Measurements from ENCODE around the gene CEP57L1.

Gene CEP57L1

DNA sequence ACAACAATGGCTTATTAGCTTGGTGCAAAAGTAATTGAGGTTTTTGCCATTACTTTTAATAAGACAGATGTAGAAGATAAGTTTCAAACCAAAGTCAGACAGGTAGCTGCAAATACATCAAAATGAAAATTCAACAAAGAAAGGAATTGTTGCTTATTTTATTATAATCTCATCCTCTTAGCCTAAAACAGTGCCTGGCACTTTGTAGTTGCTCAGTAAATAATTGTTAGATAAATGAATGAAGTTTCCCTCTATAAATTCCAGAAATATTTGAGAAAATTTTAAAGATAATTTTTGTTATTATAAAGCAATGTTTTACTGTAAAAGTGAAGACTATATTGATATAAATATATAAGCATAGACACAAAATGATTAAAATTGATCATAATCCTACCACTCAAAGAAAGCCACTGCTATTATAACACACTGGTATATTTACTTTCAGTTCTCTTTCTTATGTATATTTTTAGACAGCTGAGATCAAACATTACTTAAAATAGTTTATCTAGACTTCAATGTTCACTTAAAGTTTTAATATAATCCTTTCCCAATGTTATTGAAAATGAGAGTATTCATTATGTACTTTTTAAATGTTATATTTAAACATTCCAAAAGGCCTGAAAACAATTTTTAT is 43.2 kb upstream of the CEP57L1 start:
- TF ChIP-seq, protein P1, sequence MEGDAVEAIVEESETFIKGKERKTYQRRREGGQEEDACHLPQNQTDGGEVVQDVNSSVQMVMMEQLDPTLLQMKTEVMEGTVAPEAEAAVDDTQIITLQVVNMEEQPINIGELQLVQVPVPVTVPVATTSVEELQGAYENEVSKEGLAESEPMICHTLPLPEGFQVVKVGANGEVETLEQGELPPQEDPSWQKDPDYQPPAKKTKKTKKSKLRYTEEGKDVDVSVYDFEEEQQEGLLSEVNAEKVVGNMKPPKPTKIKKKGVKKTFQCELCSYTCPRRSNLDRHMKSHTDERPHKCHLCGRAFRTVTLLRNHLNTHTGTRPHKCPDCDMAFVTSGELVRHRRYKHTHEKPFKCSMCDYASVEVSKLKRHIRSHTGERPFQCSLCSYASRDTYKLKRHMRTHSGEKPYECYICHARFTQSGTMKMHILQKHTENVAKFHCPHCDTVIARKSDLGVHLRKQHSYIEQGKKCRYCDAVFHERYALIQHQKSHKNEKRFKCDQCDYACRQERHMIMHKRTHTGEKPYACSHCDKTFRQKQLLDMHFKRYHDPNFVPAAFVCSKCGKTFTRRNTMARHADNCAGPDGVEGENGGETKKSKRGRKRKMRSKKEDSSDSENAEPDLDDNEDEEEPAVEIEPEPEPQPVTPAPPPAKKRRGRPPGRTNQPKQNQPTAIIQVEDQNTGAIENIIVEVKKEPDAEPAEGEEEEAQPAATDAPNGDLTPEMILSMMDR (IDR thresholded peaks at IDR 0.05; ENCODE audit: control insufficient read depth, extremely low read depth, insufficient read depth), result no peak
- H3K4me3 ChIP-seq (ENCODE audit: low read depth, low read length), result no peak overlapping the region
- no peak for DNase-seq (ENCODE audit: low read depth)

GRCh38 chr6:109052852-109053251 is 42.5 kb upstream of the CEP57L1 start:
- H3K4me3 ChIP-seq (ENCODE audit: low read depth, low read length), result no peak overlapping the region
- DNase-seq (ENCODE audit: low read depth), result no peak

DNA sequence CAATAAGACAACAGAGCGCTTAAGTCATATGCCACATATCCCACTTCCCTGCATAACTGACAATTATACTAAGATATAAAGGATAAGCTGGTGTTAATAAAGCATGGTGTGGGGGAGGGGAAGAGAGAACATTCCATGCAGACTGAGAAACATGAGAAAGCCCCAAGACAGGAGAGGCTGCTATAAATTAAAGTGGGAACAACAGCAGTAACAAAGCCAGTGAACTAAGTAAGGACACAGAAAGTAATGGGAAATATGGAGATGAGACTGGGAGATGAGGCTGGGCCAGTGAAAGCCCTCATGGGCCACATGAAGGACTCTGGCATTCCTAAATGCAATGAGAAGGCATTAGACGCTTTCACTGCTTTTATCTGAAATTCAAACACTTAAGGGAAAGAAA is 42.0 kb upstream of the CEP57L1 start:
- no peak for DNase-seq (ENCODE audit: low read depth)
- TF ChIP-seq, protein P1 (IDR thresholded peaks at IDR 0.05; ENCODE audit: control insufficient read depth, extremely low read depth, insufficient read depth), result no peak
- no peak overlapping the region for H3K4me3 ChIP-seq (ENCODE audit: low read depth, low read length)

More at GRCh38 chr6:109052852-109053251, 42.5 kb upstream of the CEP57L1 start:
- TF ChIP-seq, protein P1 (IDR thresholded peaks at IDR 0.05; ENCODE audit: control insufficient read depth, extremely low read depth, insufficient read depth), result no peak

GRCh38 chr6:109055771-109056235 is 39.5 kb upstream of the CEP57L1 start:
- no peak for DNase-seq (ENCODE audit: low read depth)
- TF ChIP-seq, protein P1 (IDR thresholded peaks at IDR 0.05; ENCODE audit: control insufficient read depth, extremely low read depth, insufficient read depth), result no peak
- no peak overlapping the region for H3K4me3 ChIP-seq (ENCODE audit: low read depth, low read length)

GRCh38 chr6:109056661-109057060 is 38.6 kb upstream of the CEP57L1 start:
- no peak for DNase-seq (ENCODE audit: low read depth)
- no peak overlapping the region for H3K4me3 ChIP-seq (ENCODE audit: low read depth, low read length)
- TF ChIP-seq, protein P1 (IDR thresholded peaks at IDR 0.05; ENCODE audit: control insufficient read depth, extremely low read depth, insufficient read depth), result no peak

DNA sequence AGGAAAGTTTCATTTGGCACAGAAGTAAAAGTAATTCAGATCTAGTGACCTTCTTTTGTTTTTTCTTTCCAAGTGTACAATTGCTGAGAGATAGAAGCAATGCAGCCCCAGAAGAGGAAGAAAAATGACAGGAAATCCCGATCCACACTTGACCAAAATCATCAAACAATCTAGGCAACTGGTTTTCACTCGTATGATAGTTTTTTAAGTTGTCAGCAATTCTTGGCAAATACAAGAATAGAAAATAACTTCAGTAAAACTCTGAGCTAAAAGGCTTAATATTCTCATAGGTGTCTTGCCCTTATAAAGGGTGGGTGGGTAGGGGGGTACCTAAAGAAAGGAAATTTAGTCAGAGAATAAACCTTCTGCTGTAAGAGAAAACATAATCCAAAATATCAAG is 36.7 kb upstream of the CEP57L1 start:
- H3K4me3 ChIP-seq (ENCODE audit: low read depth, low read length), result no peak overlapping the region
- DNase-seq (ENCODE audit: low read depth), result no peak
- TF ChIP-seq, protein P1 (IDR thresholded peaks at IDR 0.05; ENCODE audit: control insufficient read depth, extremely low read depth, insufficient read depth), result no peak

- no peak overlapping the region for H3K4me3 ChIP-seq (ENCODE audit: low read depth, low read length)
- TF ChIP-seq, protein P1 (IDR thresholded peaks at IDR 0.05; ENCODE audit: control insufficient read depth, extremely low read depth, insufficient read depth), result no peak
- peak; percentile 42 for DNase-seq (ENCODE audit: low read depth)
Observed at GRCh38 chr6:109059153-109059552, 36.2 kb upstream of the CEP57L1 start.

Measured in LNCaP clone FGC (cell line).